ENCODE data around the gene GNPAT. TPM values are rescaled to one million over a fixed set of nuclear protein-coding genes. Genes with fewer than 3 reads are reported as not detected.

The GNPAT gene
- total RNA-seq, 1 donor from 2014 or later, result 34.5 TPM

- intact Hi-C loops (cut with DNase I), result no loop called here
- Histone ChIP-seq H3K9me3 (no peaks in the 10 kb centered on the region), H3K4me1 (peaks cover 6% of the 10 kb centered on the region), H3K4me3 (no peak overlapping the region), H3K36me3 (peaks cover 23% of the 10 kb centered on the region), H3K27ac (no peak overlapping the region), H3K27me3 (no peaks in the 10 kb centered on the region)
- ATAC-seq (peak; percentile 57), DNase-seq (no peak)
- no peak for TF ChIP-seq CTCF (IDR thresholded peaks at IDR 0.05)
Observed at GRCh38 chr1:231233735-231234417, 7.1 kb upstream of the GNPAT start.

- Histone ChIP-seq H3K4me3 (no peak overlapping the region), H3K27ac (no peak overlapping the region), H3K27me3 (no peaks in the 10 kb centered on the region), H3K9me3 (no peaks in the 10 kb centered on the region), H3K4me1 (peaks cover 9% of the 10 kb centered on the region), H3K36me3 (peaks cover 24% of the 10 kb centered on the region)
- no peak for TF ChIP-seq CTCF (IDR thresholded peaks at IDR 0.05)
- no peak for DNase-seq
- no peak for ATAC-seq
- intact Hi-C loops (cut with DNase I), result no loop called here
Observed at GRCh38 chr1:231234506-231234905, 6.5 kb upstream of the GNPAT start.

GRCh38 chr1:231235526-231236207, 5.3 kb upstream of the GNPAT start:
- no peak for TF ChIP-seq CTCF (IDR thresholded peaks at IDR 0.05)
- peaks cover 24% of the 10 kb centered on the region for H3K36me3 ChIP-seq
- H3K27me3 ChIP-seq, result no peaks in the 10 kb centered on the region
- DNase-seq (no peak), ATAC-seq (no peak)
- H3K27ac ChIP-seq, result no peak overlapping the region
- peaks cover 17% of the 10 kb centered on the region for H3K4me1 ChIP-seq
- H3K4me3 ChIP-seq, result no peak overlapping the region
- intact Hi-C loops (cut with DNase I), result no loop called here
- H3K9me3 ChIP-seq, result no peaks in the 10 kb centered on the region

GRCh38 chr1:231236208-231236591, 4.8 kb upstream of the GNPAT start:
- no peak overlapping the region for H3K27ac ChIP-seq

GRCh38 chr1:231236938-231237337, 4.1 kb upstream of the GNPAT start:
- H3K27ac ChIP-seq, result no peak overlapping the region
- intact Hi-C loops (cut with DNase I), result no loop called here
- TF ChIP-seq CTCF (IDR thresholded peaks at IDR 0.05), result no peak

More at GRCh38 chr1:231236208-231236591, 4.8 kb upstream of the GNPAT start:
- no peak for ATAC-seq
- Histone ChIP-seq H3K27me3 (no peaks in the 10 kb centered on the region), H3K36me3 (peaks cover 24% of the 10 kb centered on the region), H3K4me1 (peaks cover 17% of the 10 kb centered on the region), H3K9me3 (no peaks in the 10 kb centered on the region), H3K4me3 (no peak overlapping the region)
- no peak for DNase-seq
- intact Hi-C loops (cut with DNase I), result no loop called here
- no peak for TF ChIP-seq CTCF (IDR thresholded peaks at IDR 0.05)

More at GRCh38 chr1:231236938-231237337, 4.1 kb upstream of the GNPAT start:
- H3K36me3 ChIP-seq, result peaks cover 24% of the 10 kb centered on the region
- ATAC-seq (no peak), DNase-seq (no peak)
- H3K4me1 ChIP-seq, result peaks cover 17% of the 10 kb centered on the region
- no peaks in the 10 kb centered on the region for H3K27me3 ChIP-seq
- H3K9me3 ChIP-seq, result no peaks in the 10 kb centered on the region
- H3K4me3 ChIP-seq, result no peak overlapping the region
